GM21367 (cell line): Measurements from ENCODE around the gene SPATA45.
A peak's percentile ranks its signal among the peaks of the same experiment; 100 is the strongest.
"Not testable (repeated sequence)": the region's sequence is repeated elsewhere in the genome, so short reads cannot be mapped to it uniquely, and the experiment has no call there.

ENCODE experiments used
- ATAC-seq: cut with Tn5 transposase; IDR thresholded peaks from one replicate; pipeline ENCODE4 v1.9.1; 2021; ENCODE audit not compliant: unreplicated experiment

SPATA45 gene

DNA sequence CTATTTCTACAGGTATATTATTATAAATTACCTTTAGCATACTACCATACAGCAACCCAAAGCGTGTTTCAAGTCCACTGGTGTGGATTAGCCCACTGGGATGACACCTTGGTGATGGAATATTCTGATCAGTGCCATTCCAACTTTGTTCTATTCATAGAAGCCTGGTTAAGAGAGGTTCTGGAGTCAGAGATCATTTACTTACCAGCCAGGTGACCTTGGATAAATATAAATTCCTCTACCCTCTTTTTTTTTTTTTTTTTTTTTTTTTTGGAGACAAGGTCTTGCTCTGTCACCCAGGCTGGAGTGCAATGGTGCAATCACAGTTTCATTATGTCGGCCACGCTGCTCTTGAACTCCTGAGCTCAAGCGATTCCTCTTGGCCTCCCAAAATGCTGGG is at the start of gene SPATA45:
Gene SPATA45 (minus strand): TSS at position 101 of the 400 bp plus-strand sequence. CDS start 11,500 bp downstream, outside the sequence.
- ATAC-seq = no peak

- no peak for ATAC-seq
Observed at GRCh38 chr1:212892108-212892507, 44.7 kb upstream of the SPATA45 start.

GRCh38 chr1:212884592-212884991 is 37.1 kb upstream of the SPATA45 start:
- no peak for ATAC-seq

- ATAC-seq = no peak
Observed at GRCh38 chr1:212879947-212880690, 32.7 kb upstream of the SPATA45 start.

GRCh38 chr1:212878418-212878817 is 31.0 kb upstream of the SPATA45 start:
- ATAC-seq = no peak

DNA sequence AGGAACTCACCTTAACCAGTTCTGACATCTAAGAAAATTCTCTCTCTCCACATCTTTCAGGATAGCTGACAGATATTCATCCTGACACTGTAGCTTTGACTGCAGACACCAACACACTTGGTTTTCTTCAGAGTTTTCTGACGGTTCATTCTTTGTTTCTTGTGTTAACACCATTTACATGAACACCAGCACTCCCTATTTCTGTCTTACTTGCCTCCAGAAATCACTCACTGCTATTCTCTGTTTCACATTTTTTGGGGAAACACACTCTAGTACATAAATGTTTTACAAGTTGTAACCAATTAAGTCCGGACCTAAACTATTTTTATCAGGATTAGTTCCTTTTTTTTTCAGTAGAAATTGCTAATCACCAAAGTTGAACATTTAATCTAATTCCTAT is 26.1 kb upstream of the SPATA45 start:
- peak; percentile 72 for ATAC-seq

DNA sequence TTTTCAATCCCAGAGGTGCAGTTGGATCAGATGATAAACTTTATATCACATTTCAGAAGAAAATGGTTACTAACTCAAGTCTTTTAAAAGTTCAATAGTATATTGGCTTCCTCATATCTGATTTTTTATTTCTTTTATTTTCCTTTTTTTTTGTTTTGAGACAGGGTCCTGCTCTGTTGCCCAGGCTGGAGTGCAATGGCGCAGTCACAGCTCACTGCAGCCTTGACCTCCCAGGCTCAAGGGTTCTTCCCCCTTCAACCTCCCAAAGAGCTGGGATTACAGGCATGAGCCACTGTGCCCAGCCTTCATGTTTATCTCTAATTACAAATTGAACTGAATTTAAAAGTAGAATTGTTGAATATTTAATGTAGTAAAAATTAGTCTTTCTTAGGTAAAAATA is 24.5 kb upstream of the SPATA45 start:
- no peak for ATAC-seq

- ATAC-seq = no peak
Observed at GRCh38 chr1:212867192-212867591, 19.7 kb upstream of the SPATA45 start.

- ATAC-seq = no peak
Observed at GRCh38 chr1:212864201-212864600, 16.8 kb upstream of the SPATA45 start.

GRCh38 chr1:212863345-212863744 is 15.9 kb upstream of the SPATA45 start:
- not testable (repeated sequence) for ATAC-seq

GRCh38 chr1:212862111-212862690 is 14.8 kb upstream of the SPATA45 start:
- ATAC-seq = no peak

DNA sequence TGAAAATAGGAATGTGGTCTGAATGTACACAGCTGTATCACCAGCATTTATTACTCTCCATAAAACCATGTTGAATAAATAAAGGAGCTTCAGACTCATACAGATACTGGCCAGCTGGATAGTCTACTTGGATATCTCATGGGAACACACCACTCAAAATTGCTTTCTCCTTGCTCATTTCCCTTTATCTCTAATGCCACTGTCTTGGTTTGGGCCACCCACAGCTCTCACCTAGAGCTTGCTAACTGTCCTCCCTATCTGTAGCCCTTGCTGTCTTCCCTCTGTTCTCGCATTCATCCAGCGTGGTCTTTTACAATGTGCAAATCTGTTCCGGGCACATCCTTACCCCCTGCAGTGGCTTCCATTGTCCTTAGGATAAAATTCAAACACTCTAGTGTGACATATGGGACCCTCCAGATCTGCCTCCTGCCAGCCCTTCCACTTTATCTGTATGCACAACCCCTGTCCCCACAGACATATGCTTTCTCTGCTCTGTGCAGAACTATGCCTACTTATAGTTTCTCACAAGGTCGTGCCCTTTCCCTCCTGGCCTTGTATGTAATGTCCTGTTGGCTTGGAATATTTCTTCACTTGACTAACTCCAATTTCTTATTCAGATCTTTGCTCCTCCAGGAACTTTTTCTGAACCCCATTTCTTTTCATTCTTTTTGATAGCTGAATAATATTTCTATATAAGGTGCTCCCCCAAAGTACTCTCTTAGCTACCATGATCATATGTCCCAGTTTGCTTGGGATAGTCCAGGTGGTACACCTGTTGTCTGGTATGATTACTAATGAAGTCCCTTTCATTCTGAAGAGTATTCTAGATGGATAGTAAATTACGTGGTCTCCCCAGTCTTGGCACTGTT is 13.5 kb upstream of the SPATA45 start:
- no peak for ATAC-seq

GRCh38 chr1:212858461-212859265 is 11.2 kb upstream of the SPATA45 start:
- ATAC-seq = peak; percentile 10

DNA sequence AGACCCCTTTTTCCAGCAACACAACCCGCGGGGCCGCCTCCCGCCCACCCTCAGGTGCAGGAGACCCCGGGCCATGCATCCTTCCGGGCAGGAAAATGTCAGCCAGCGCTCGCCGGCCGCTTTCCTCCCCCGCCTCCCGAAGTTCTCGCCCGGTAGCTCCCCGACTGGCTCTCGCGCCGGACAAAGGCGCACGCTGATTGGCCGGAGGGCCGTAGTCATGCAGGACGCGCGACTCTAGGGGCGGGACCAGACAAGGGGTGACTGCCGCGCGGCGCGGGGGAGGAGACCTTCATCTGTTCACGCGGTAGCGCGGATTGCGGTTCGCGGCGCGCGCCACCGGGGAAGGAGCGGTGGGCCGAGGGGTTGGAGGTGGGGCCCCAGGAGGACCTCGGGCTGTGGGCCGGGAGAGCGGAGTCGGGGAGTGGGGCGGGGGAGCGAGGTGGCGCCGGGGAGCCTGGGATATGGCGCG is 10.6 kb upstream of the SPATA45 start, which contains the start of gene FLVCR1:
Gene FLVCR1 (plus strand): TSS at position 284 of the 469 bp plus-strand sequence. CDS start 178 bp downstream, at position 462.
- peak; percentile 97 for ATAC-seq

- ATAC-seq = no peak
Observed at GRCh38 chr1:212856755-212857154, 9.3 kb upstream of the SPATA45 start.

GRCh38 chr1:212853658-212854057 is 6.2 kb upstream of the SPATA45 start:
- ATAC-seq = no peak

DNA sequence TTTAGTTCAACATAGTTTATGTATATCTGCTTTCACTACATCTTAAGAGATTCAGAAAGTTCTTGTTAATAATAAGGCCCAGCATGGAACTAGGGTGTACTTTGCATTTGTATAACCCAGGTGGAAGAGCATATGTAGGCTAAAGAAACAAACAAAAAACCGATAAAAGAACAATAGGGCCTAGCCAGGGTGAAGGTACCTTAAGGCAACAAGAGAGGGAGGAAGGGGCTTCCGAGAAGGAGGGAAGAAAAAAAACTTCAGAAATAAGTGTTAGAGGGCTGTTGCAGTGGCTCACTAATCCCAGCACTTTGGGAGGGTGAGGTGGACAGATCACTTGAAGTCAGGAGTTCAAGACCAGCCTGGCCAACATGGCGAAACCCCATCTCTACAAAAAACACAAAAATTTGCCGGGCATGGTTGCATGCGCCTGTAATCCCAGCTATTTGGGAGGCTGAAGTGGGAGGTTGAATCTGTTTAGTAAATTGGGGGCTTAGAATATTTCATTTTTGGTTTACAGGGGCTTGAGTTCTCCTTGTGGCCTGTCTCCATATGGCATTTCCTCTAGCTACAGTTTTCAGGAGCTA is 4.7 kb upstream of the SPATA45 start:
- no peak for ATAC-seq

DNA sequence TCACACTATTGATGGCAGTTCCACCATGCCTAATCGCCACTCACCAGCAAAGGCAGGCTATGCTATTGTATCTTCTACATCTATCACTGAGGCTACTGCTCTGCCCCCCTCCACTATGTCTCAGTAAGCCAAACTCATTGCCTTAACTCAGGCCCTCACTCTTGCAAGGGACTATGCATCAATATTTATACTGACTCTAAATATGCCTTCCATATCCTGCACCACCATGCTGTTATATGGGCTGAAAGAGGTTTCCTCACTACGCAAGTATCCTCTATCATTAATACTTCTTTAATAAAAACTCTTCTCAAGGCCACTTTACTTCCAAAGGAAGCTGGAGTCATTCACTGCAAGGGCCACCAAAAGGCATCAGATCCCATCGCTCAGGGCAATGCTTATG is 2.9 kb downstream of the SPATA45 start:
- ATAC-seq = not testable (repeated sequence)

DNA sequence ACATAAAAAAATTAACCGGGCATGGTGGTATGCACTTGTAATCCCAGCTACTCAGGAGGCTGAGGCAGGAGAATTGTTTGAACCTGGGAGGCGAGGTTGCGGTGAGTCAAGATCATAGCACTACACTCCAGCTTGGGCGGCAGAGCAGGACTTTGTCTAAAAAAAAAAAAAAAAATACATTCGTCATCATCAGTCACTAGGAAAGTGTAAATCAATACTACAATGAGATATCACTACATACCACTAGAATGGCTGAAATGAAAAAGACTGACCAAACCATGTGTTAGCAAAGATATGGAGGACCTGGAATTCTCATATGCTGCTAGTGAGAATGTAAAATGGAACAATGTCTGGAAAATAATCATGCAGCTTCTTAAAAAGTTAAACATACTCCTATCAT is 9.3 kb downstream of the SPATA45 start:
- ATAC-seq = no peak
